Vagina (tissue), 2 donors: ENCODE measurements around the gene MAGEB6.

Source experiments
- POLR2A ChIP-seq, 2 donors: fragments of 450-650 bp; IDR thresholded peaks; one replicate each; pipeline ENCODE4 v1.6.1; 2017; ENCODE audit warnings: antibody characterized with exemption in 2 of 2, mild to moderate bottlenecking in 2 of 2, moderate library complexity in 2 of 2
- POLR2AphosphoS5 ChIP-seq, 2 donors: sonication (generic); formaldehyde crosslinking; IDR thresholded peaks; one replicate each; pipeline ENCODE4 v1.9.0; 2017; ENCODE audit warnings: antibody characterized with exemption in 2 of 2, mild to moderate bottlenecking in 2 of 2, low read depth in 1 of 2; ENCODE audit not compliant: insufficient read depth in 1 of 2
- TF ChIP-seq, protein P1 (sequence below), 3 experiments: fragments of 450-650 bp in 2 of 3; fragments of 200-600 bp in 1 of 3; sonication (generic) in 1 of 3; IDR thresholded peaks; one replicate each; pipeline ENCODE4 v1.5.1; 2017 to 2019; ENCODE audit warnings: antibody characterized with exemption in 3 of 3, mild to moderate bottlenecking in 2 of 3, moderate library complexity in 2 of 3

DNA sequence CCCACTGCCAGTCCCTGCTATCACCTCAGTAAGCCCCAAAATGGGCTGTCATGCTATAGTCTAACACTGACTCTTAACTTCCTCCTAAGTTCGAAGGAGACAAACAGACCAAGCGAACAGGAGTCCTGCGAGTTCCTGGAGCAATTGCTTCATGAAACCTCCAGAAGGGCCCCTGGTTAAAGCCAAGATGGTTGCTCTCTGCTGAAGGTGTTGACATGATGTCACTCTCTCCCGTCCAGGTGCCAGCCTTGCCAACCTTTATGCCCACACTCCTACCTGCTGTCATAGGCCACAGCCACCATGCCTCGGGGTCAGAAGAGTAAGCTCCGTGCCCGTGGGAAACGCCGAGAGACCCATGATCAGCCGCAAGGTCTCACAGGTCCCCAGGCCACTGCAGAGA lies 31.9 kb upstream of the MAGEB6 start, which contains the start of gene MAGEB6B:
- TF ChIP-seq, protein P1, sequence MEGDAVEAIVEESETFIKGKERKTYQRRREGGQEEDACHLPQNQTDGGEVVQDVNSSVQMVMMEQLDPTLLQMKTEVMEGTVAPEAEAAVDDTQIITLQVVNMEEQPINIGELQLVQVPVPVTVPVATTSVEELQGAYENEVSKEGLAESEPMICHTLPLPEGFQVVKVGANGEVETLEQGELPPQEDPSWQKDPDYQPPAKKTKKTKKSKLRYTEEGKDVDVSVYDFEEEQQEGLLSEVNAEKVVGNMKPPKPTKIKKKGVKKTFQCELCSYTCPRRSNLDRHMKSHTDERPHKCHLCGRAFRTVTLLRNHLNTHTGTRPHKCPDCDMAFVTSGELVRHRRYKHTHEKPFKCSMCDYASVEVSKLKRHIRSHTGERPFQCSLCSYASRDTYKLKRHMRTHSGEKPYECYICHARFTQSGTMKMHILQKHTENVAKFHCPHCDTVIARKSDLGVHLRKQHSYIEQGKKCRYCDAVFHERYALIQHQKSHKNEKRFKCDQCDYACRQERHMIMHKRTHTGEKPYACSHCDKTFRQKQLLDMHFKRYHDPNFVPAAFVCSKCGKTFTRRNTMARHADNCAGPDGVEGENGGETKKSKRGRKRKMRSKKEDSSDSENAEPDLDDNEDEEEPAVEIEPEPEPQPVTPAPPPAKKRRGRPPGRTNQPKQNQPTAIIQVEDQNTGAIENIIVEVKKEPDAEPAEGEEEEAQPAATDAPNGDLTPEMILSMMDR (IDR thresholded peaks at IDR 0.05) = no peak
- TF ChIP-seq POLR2A (IDR thresholded peaks at IDR 0.05) (no peak), POLR2AphosphoS5 (IDR thresholded peaks at IDR 0.05; ENCODE audit: insufficient read depth in 1 of 2, low read depth in 1 of 2) (no peak)
